Measurements from ENCODE around the gene ACSF2.
"Not testable (repeated sequence)": the region's sequence is repeated elsewhere in the genome, so short reads cannot be mapped to it uniquely, and the experiment has no call there.

ACSF2 gene

DNA sequence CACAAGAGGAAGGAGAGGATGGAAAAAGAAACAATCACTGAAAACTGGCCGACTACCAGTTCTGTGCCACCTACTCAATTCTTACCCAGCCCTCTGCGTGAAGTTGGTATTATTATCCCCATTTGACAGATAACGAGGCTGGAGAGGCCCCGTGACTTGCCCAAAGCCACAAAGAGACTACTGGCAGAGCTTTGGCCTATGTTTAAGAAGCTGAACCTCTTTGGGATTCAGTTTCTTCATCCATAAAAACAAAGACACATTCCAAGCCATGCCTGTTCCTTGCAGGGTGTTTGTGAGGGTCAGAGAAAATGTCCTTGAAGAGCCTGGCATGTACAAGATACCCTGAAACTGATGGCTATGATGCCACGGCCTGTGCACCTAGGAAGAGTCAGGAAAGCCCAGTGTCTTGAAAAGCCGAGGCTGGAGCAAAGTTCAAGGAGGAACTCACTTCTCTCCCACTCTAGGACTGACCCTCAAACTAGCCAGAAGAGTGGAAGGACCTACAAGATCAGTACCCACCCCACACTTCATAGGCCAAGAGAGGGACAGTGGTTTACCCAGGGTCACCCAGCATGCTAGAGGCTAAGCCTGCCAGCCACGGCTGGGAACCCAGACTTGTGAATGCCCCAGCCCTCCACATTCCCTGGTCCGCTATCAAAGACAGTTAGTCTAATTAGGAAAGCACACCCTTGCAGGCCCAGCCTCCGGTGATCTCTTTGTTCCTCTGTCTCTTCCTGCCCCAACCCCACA is 1.6 kb upstream of the ACSF2 start:
- no peak for DNase-seq (ENCODE audit: low read depth in 2 of 2)

DNA sequence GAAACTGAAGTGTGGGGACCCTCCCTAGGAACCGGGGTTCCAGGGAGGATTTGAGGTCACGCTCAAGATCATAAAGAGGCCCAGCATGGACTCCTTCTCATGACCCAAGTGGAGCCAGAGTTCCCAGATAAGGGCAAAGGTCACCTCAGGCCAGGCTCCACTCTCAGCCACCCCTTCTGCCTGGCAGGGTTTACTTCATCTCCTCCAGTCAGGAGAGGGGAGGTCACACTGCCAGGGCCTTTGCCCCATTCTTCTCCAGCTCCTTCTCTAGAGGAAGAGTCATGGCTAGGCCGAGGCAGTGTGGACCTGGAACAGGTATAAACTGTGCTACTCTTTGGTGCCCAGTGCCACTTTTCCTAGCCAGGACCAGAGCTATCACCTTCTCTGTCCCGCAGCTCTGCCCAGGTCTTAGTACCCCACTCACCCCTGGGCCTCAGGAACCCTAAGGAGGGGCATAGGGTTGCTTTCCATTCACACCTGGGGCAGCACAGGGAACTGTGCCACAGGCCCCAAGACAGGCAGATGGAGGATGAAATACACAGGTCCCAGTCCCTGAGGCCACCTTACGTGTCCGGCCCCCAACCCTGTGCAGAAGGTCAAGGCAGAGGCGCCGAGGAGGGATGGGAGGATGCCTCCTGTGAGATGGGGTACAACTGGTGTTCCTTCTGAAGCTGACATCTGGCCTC is 879 bp upstream of the ACSF2 start:
- TF ChIP-seq, protein P1, sequence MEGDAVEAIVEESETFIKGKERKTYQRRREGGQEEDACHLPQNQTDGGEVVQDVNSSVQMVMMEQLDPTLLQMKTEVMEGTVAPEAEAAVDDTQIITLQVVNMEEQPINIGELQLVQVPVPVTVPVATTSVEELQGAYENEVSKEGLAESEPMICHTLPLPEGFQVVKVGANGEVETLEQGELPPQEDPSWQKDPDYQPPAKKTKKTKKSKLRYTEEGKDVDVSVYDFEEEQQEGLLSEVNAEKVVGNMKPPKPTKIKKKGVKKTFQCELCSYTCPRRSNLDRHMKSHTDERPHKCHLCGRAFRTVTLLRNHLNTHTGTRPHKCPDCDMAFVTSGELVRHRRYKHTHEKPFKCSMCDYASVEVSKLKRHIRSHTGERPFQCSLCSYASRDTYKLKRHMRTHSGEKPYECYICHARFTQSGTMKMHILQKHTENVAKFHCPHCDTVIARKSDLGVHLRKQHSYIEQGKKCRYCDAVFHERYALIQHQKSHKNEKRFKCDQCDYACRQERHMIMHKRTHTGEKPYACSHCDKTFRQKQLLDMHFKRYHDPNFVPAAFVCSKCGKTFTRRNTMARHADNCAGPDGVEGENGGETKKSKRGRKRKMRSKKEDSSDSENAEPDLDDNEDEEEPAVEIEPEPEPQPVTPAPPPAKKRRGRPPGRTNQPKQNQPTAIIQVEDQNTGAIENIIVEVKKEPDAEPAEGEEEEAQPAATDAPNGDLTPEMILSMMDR (IDR thresholded peaks at IDR 0.05; ENCODE audit: low read depth, low read length), result no peak
- no peak for DNase-seq (ENCODE audit: low read depth in 2 of 2)

More for the DNA sequence above, 1.6 kb upstream of the ACSF2 start:
- H3K4me3 ChIP-seq (replicated peaks in 1 of 2; ENCODE audit: low read depth in 2 of 2, low read length in 2 of 2), result no peak overlapping the region
- TF ChIP-seq, protein P1 (IDR thresholded peaks at IDR 0.05; ENCODE audit: low read depth, low read length), result no peak

DNA sequence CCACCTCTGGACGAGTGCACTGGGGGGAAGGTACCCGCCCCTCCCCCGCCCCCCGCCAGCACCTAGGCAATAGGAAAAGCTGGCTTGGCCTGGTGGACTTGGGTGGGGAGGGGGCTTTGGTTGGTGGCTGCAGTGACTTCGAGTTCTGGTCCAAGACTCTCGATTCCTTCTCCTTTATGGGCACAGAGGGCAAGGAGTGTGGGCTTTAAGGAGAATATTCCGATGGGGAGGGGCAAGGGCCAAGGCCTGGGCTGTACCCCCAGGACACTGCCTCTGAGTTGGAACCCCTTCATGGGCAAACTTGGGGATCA is 409 bp downstream of the ACSF2 start:
- no peak for DNase-seq (ENCODE audit: low read depth in 2 of 2)
- TF ChIP-seq, protein P1 (IDR thresholded peaks at IDR 0.05; ENCODE audit: low read depth, low read length), result no peak
- H3K4me3 ChIP-seq (replicated peaks in 1 of 2; ENCODE audit: low read depth in 2 of 2, low read length in 2 of 2), result peak overlapping the region; percentile 72 to 74

More for the DNA sequence above, 879 bp upstream of the ACSF2 start:
- H3K4me3 ChIP-seq (replicated peaks in 1 of 2; ENCODE audit: low read depth in 2 of 2, low read length in 2 of 2), result peak overlapping the region; percentile 72 to 74

DNA sequence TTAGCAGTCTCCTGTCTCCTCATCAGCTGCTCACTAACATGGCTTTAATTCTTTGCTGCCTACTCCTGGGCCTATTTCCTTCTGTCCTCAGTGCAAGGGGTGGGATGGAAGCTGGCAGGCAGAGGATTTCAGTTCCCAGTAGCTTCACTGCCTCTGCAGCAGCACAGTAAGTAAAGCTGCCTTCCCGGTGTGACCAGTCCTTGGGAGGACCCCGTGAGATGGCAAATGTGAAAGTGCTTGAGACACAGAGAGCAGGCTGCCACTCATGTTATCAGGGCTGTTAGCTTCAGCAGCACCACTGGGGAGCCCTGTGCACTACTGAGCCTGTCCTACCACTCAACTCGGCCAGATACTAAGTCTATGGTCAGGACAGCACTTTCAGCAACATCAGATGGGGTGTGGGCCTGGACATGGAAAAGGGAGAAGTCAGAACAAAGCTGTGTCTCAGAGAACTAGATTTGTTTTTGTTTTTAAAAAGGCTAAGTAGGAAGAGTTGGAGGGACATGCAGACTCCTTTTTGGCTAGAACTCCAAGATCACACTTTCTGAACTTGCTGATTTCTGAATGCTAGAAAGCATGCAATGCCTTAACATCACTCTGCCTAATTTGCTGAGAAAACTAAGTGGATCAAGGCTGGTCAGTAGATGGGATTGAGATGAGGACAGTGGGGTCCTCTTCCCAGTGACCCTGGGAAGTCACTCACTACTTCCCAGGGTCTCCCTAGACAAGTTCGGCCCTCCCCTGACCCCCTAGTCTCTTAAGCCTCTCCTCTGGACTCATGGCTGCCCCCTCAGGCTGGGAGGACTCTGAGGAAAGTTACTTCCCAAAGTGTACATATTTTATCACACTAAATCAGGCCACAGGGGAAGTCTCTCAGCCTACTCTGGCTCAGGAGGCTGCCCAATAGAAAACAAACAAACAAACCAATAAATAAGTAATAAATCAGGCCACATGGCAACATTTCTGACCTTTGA is 1.1 kb downstream of the ACSF2 start:
- peak; percentile 31 to 37 for DNase-seq (ENCODE audit: low read depth in 2 of 2)
- peak overlapping the region; percentile 72 to 74 for H3K4me3 ChIP-seq (replicated peaks in 1 of 2; ENCODE audit: low read depth in 2 of 2, low read length in 2 of 2)
- TF ChIP-seq, protein P1 (IDR thresholded peaks at IDR 0.05; ENCODE audit: low read depth, low read length), result no peak

DNA sequence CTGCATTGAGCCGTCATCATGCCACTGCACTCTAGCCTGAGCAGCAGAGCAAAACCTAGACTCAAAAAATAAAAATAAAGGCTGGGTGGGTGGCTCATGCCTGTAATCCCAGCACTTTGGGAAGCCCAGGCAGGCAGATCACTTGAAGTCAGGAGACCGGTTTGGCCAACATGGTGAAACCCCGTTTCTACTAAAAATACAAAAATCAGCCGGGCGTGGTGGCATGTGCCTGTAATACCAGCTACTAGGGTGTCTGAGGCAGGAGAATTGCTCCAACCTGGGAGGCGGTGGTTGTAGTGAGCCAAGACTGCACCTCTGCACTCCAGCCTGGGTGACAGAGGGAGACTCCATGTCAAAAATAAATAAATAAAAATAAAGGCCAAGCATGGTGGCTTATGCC is 2.1 kb downstream of the ACSF2 start:
- H3K4me3 ChIP-seq (replicated peaks in 1 of 2; ENCODE audit: low read depth in 2 of 2, low read length in 2 of 2); DNase-seq (ENCODE audit: low read depth in 2 of 2): not testable (repeated sequence)

DNA sequence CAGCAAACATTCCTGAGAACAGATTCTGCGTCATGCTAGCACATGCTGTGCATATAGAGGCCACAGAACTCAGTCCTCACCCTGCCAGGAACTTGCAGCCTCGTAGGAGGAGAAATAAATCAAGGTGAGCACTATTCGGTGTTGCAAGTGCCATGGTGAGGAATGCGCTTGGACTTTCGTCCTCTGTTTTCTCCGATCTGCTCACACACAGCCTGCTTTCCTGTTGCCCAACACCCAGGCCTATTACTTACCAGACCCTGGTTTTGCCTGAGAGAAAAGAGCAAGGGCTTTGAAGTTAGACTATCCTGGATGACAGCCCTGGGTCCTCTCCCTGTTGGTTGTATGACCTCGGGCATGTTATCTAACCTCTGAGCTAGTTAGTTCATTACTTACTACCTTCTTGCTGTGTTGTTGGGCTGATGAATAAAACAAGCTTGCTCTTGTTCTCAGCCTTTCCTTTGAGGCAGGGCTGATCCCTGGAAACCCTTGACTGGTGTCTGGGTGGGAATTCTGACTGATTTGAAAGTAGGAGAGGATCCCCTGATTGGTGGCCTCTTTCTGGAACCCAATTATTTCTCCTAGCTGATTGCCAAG is 2.9 kb downstream of the ACSF2 start:
- no peak for DNase-seq (ENCODE audit: low read depth in 2 of 2)
- no peak overlapping the region for H3K4me3 ChIP-seq (replicated peaks in 1 of 2; ENCODE audit: low read depth in 2 of 2, low read length in 2 of 2)
- TF ChIP-seq, protein P1 (IDR thresholded peaks at IDR 0.05; ENCODE audit: low read depth, low read length), result no peak

Data from cardiac fibroblast (primary cell).